ENCODE data around the gene ZNF423.

GRCh38 chr16:49874613-49875237 is 18.8 kb upstream of the ZNF423 start:
- no peak for TF ChIP-seq SUZ12 (IDR thresholded peaks at IDR 0.05; ENCODE audit: extremely low read depth, insufficient read depth, insufficient read length)
- TF ChIP-seq YY1 (IDR thresholded peaks at IDR 0.05; ENCODE audit: insufficient read depth, insufficient read length): no peak
- TF ChIP-seq ZNF274 (IDR thresholded peaks at IDR 0.05; ENCODE audit: low read depth, low read length): no peak
